Endothelial cell (in vitro differentiated cells): ENCODE measurements around the gene TPSG1. TPM values are rescaled to one million over a fixed set of nuclear protein-coding genes. Genes with fewer than 3 reads are reported as not detected.
A peak's percentile ranks its signal among the peaks of the same experiment; 100 is the strongest.
"Not testable (repeated sequence)": the region's sequence is repeated elsewhere in the genome, so short reads cannot be mapped to it uniquely, and the experiment has no call there.

Experiments used
- DNase-seq: peaks from one replicate; pipeline ENCODE4 v3.0.0; 2021; ENCODE audit warnings: low spot score
- H3K27ac Mint-ChIP-seq: one replicate; pipeline ENCODE4 v1.8.0; 2021; ENCODE audit warnings: mixed read lengths, inconsistent platforms; ENCODE audit not compliant: unreplicated experiment
- H3K27me3 Mint-ChIP-seq: one replicate; pipeline ENCODE4 v1.8.0; 2021; ENCODE audit warnings: mild to moderate bottlenecking, moderate library complexity, mixed read lengths, inconsistent platforms; ENCODE audit not compliant: unreplicated experiment
- H3K36me3 Mint-ChIP-seq: one replicate; pipeline ENCODE4 v1.8.0; 2021; ENCODE audit warnings: mild to moderate bottlenecking, low read depth, mixed read lengths, inconsistent platforms; ENCODE audit not compliant: unreplicated experiment
- H3K4me1 Mint-ChIP-seq: one replicate; pipeline ENCODE4 v1.8.0; 2021; ENCODE audit warnings: mild to moderate bottlenecking, mixed read lengths, inconsistent platforms; ENCODE audit not compliant: unreplicated experiment
- H3K4me3 Mint-ChIP-seq: one replicate; pipeline ENCODE4 v1.8.0; 2021; ENCODE audit warnings: mild to moderate bottlenecking, mixed read lengths, inconsistent platforms; ENCODE audit not compliant: unreplicated experiment
- H3K9me3 Mint-ChIP-seq: one replicate; pipeline ENCODE4 v1.8.0; 2021; ENCODE audit warnings: mixed read lengths, inconsistent platforms; ENCODE audit not compliant: unreplicated experiment
- total RNA-seq: library from RNA; stranded (reverse); fragmentation: NEBNext Ultra II Directional; extraction: Animal tissue kit (Norgen Biotek cat#: 25700); gene quantifications from one replicate; pipeline ENCODE4 v1.2.1, GENCODE V29; 2021; ENCODE audit not compliant: unreplicated experiment
- TF ChIP-seq, protein P1 (sequence below): fragments of 200-600 bp; sonication (generic); IDR thresholded peaks from one replicate; pipeline ENCODE4 v1.5.0; 2021; ENCODE audit warnings: antibody characterized with exemption; ENCODE audit not compliant: unreplicated experiment

Gene TPSG1
- total RNA-seq, 1 donor from 2014 or later, result not detected

DNA sequence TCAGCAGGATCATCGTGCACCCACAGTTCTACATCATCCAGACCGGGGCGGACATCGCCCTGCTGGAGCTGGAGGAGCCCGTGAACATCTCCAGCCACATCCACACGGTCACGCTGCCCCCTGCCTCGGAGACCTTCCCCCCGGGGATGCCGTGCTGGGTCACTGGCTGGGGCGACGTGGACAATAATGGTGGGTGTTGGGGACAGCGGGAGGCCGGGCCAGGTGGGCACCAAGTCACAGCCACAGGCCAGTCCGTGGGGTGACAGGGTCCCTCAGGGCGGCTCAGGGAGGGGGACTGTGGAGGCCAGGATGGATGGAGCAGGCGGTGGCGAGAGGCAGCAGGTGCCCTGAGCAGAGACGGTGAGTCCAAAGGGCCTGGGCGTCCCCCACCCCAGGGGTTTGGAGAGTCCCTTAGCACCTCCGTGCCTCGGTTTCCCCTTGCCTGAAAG is 31.8 kb upstream of the TPSG1 start:
- no peak overlapping the region for H3K27ac Mint-ChIP-seq
- TF ChIP-seq, protein P1, sequence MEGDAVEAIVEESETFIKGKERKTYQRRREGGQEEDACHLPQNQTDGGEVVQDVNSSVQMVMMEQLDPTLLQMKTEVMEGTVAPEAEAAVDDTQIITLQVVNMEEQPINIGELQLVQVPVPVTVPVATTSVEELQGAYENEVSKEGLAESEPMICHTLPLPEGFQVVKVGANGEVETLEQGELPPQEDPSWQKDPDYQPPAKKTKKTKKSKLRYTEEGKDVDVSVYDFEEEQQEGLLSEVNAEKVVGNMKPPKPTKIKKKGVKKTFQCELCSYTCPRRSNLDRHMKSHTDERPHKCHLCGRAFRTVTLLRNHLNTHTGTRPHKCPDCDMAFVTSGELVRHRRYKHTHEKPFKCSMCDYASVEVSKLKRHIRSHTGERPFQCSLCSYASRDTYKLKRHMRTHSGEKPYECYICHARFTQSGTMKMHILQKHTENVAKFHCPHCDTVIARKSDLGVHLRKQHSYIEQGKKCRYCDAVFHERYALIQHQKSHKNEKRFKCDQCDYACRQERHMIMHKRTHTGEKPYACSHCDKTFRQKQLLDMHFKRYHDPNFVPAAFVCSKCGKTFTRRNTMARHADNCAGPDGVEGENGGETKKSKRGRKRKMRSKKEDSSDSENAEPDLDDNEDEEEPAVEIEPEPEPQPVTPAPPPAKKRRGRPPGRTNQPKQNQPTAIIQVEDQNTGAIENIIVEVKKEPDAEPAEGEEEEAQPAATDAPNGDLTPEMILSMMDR, result no peak
- H3K27me3 Mint-ChIP-seq, result peaks cover 12% of the 10 kb centered on the region
- DNase-seq, result no peak
- H3K36me3 Mint-ChIP-seq, result no peaks in the 10 kb centered on the region
- no peaks in the 10 kb centered on the region for H3K9me3 Mint-ChIP-seq
- no peaks in the 10 kb centered on the region for H3K4me1 Mint-ChIP-seq
- H3K4me3 Mint-ChIP-seq, result no peak overlapping the region

DNA sequence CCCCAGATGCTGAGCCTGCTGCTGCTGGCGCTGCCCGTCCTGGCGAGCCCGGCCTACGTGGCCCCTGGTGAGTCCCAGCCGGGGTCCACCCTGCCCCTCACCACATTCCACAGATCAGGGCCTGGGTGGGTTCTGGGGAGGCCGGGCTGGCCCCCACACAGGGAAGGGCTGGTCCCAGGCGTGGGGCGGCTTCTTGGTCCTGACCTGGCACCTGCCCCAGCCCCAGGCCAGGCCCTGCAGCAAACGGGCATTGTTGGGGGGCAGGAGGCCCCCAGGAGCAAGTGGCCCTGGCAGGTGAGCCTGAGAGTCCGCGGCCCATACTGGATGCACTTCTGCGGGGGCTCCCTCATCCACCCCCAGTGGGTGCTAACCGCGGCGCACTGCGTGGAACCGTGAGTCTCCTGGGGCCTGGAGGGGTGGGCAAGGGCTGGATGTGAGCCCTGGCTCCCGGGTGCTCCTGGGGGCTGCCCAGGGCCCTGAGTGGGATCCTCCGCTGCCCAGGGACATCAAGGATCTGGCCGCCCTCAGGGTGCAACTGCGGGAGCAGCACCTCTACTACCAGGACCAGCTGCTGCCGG is 31.3 kb upstream of the TPSG1 start:
- not testable (repeated sequence) for DNase-seq, H3K4me3 Mint-ChIP-seq, H3K9me3 Mint-ChIP-seq, H3K4me1 Mint-ChIP-seq, H3K36me3 Mint-ChIP-seq, H3K27ac Mint-ChIP-seq, H3K27me3 Mint-ChIP-seq

DNA sequence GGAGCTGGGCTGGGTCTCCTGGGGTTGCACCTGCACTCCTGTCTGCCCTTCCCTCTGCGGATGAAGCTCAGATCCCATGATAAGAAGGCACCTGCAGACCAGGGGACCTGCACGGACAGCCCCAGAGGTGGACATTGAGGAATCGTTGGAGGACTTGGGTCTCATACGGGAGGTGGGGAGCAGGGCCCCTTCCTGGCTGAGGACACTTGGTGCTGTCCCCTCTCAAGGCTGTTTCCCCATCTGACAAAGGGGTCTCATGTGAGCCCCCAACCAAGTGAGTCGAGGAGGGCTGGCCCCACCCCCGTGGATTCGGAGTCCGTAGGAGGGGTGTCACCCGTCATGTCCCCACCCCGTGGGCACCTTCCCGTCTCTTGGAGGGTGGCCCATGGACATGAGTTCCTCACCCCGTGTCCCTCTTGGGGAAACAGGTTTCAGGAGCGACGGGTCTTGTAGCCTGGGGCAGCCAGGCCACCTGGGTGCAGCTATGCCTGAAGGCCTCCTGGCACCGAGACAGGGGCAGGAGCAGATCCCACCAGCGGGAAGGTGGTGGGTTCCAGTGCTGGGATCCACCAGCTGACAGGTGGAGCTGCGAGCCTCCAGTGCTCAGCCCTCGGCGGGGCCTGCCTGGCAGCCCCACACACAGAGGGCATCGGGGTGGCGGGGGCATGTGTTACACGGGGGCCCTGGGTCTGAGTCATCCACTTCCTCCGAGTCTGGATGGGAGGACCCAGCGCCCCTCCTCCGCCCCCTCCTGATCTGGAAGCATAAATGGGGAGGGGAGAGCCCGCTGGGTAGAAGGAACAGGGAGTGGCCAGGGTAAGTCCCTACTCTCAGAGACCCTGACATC is 30.4 kb upstream of the TPSG1 start, which contains the start of gene TPSD1:
Gene TPSD1 (plus strand): TSS at position 794 of the 847 bp plus-strand sequence. CDS start 212 bp downstream, outside the sequence.
- H3K27me3 Mint-ChIP-seq, H3K4me1 Mint-ChIP-seq, H3K9me3 Mint-ChIP-seq, H3K36me3 Mint-ChIP-seq, H3K4me3 Mint-ChIP-seq, H3K27ac Mint-ChIP-seq, DNase-seq: not testable (repeated sequence)

DNA sequence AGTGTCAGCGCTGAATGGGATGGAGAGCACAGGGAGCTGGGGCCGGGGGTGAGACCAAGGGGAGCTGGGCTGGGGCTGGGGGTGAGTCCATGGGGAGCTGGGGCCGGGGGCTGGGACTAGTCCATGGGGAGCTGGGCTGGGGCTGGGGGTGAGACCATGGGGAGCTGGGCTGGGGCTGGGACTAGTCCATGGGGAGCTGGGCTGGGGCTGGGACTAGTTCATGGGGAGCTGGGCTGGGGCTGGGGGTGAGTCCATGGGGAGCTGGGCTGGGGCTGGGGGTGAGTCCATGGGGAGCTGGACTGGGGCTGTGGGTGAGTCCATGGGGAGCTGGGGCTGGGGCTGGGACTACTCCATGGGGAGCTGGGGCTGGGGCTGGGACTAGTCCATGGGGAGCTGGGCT is 29.8 kb upstream of the TPSG1 start:
- not testable (repeated sequence) for H3K27me3 Mint-ChIP-seq, H3K4me1 Mint-ChIP-seq, H3K36me3 Mint-ChIP-seq, H3K4me3 Mint-ChIP-seq, H3K9me3 Mint-ChIP-seq, H3K27ac Mint-ChIP-seq, DNase-seq

DNA sequence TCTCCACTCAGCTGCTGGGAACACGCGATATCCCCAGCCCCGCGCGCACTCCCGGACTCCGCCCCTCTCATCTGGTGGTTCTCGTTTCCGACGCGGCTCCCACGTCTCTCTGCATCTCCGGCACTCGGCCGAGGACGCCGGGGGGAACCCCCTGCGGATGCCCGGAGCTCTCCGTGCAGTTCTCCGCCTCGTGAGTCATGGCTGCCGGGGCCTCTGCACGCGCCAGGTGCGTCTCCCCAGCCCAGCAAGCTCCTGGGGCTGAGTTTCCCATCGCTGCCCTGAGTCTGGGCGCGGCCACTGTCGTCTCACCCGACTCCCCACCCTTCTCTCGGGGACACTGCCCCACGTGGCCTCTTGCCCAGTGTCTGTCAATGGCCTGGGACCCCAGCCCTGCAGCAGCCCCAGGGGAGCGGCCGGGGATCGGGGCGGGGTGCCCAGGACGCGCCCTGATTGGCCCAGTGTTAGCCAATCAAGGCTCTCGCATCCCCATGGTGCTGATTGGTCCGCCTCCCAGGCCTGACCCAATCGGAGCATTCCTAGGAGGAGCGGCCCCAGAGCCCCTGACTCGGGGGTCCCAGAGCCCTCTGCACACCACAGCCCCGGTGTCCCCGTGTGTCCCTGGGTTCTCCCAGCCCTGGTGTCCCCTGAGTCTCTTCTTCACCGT is 28.8 kb upstream of the TPSG1 start:
- not testable (repeated sequence) for H3K27ac Mint-ChIP-seq, DNase-seq, H3K4me3 Mint-ChIP-seq, H3K4me1 Mint-ChIP-seq, H3K36me3 Mint-ChIP-seq, H3K27me3 Mint-ChIP-seq, H3K9me3 Mint-ChIP-seq

DNA sequence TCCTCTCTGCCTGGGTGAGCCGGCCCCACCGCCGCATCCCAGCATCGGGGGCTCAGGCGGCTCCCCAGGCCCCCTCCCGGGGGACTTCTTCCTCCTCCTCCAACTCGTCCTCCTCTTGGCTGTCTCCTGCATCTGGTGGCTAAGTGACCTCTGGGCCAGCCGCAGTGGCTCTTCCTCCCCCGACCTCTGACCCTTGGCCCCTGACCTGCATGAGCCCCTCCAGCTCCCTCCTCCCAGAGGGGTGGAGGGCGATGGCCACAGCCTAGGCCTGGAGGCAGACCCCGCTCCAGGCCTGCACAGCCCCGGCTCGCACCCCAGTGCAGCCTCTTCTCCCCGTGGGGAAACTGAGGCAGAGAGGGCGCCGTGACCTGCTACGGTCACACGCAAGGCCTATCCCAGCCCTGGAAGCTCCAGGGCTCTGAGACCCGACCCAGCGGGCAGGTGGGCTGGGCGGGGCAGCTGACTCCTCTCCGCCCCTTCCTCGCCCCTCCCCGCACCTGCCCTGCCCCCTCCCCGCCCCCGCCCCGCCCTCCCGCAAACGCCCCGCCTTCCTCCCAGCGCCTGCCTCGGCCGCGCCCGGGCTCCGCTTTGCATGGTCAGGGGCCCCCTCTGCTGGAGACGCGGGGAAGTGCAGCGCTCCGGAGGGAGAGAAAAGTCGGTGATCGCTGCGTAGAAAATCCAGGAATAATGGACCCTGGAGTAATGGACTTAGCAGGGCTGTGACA is 24.1 kb upstream of the TPSG1 start:
- H3K27ac Mint-ChIP-seq, result not testable (repeated sequence)

DNA sequence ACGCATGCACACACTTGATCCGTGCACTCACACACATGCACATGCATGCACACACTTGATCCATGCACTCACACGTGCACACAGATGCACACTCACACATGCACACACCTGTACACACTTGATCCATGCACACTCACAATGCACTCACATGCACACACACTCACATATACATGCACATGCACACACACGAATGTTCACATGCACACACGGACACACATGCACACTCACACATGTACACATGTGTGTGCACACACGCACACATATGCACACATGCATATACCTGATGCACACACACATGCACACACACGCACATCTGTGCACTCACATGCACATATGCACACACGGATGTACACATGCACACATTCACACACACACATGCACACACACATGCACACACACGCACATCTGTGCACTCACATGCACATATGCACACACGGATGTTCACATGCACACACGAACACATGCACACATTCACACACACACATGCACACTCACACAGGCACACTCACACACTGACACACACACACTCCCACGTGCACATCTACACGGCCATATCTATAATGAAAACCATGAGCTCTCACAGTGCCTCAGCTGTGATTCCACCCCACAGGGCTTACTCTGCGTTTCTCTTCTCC is 23.0 kb upstream of the TPSG1 start:
- H3K4me1 Mint-ChIP-seq, H3K27me3 Mint-ChIP-seq, DNase-seq, H3K4me3 Mint-ChIP-seq, H3K36me3 Mint-ChIP-seq, H3K9me3 Mint-ChIP-seq: not testable (repeated sequence)
- H3K27ac Mint-ChIP-seq, result peak overlapping the region; percentile 42

More for the DNA sequence above, 24.1 kb upstream of the TPSG1 start:
- H3K27me3 Mint-ChIP-seq, H3K4me1 Mint-ChIP-seq, H3K36me3 Mint-ChIP-seq, DNase-seq, H3K4me3 Mint-ChIP-seq, H3K9me3 Mint-ChIP-seq: not testable (repeated sequence)
